HCT116 (cell line): ENCODE data around the gene C13orf46. TPM values are rescaled to one million over a fixed set of nuclear protein-coding genes. Genes with fewer than 3 reads are reported as not detected.

Source experiments
- ATAC-seq: fragments of 200-7000 bp; cut with Tn5 transposase; 2 replicates; pipeline ENCODE4 v1.9.1; 2020; ENCODE audit warnings: mild to moderate bottlenecking, moderate library complexity
- BruUV-seq: library from RNA; stranded (reverse); fragments of 400-500 nt; replicated peaks from 2 replicates; lab custom pipeline; 2021; lab: Mats Ljungman, UMichigan
- CTCF ChIA-PET: fragments of 300-600 bp; sonication (Branson Sonifier 250); formaldehyde crosslinking; loops from one replicate; lab custom pipeline; 2021; ENCODE audit warnings: antibody characterized with exemption; lab: Charles Lee
- POLR2A ChIA-PET: fragments of 300-600, 350-600 bp; sonication (Branson Sonifier 250); formaldehyde crosslinking; loops from one replicate; lab custom pipeline; 2021; ENCODE audit warnings: antibody characterized with exemption; lab: Charles Lee
- RAD21 ChIA-PET, 2 experiments: fragments of 300-600 bp; sonication (Branson Sonifier 250); formaldehyde crosslinking; loops; one replicate each; lab custom pipeline; 2023; ENCODE audit warnings: low total read pairs in 2 of 2; ENCODE audit not compliant: uncharacterized antibody in 2 of 2, unreplicated experiment in 2 of 2, low non-redundant PET in 1 of 2; lab: Charles Lee
- DNase-seq: peaks from one replicate; pipeline ENCODE4 v3.0.0-alpha.2; 2010; ENCODE audit warnings: low read depth, low spot score
- H2AFZ ChIP-seq: fragments of 200-600 bp; shearing (Covaris generic), sonication (generic); 2 replicates; pipeline ENCODE4 v1.6.1; 2017; ENCODE audit warnings: low read depth, mixed run types, mixed read lengths, antibody characterized with exemption, low read length; ENCODE audit not compliant: poor library complexity, severe bottlenecking
- H3K27ac ChIP-seq: 2 replicates; pipeline ENCODE4 v1.5.1; 2012; ENCODE audit warnings: low read depth, low read length
- H3K27me3 ChIP-seq: fragments of 200-600 bp; sonication (generic); 2 replicates; pipeline ENCODE4 v1.6.1; 2016; ENCODE audit warnings: mixed run types, low read length, mixed read lengths; ENCODE audit not compliant: insufficient read depth
- H3K36me3 ChIP-seq, 2 experiments: fragments of 200-500 bp in 1 of 2; fragments of 200-600 bp in 1 of 2; sonication (Bioruptor generic) in 1 of 2; sonication (generic) in 1 of 2; 2 replicates each; pipeline versions ENCODE4 v1.5.1 to v1.6.1; 2014 to 2016; ENCODE audit warnings: low read length in 2 of 2, inconsistent platforms in 1 of 2, mixed read lengths in 1 of 2, mixed run types in 1 of 2; ENCODE audit not compliant: insufficient read depth in 2 of 2, control insufficient read depth in 1 of 2
- H3K4me1 ChIP-seq, 2 experiments: fragments of 200-600 bp in 1 of 2; sonication (generic) in 1 of 2; 2 replicates each; pipeline versions ENCODE4 v1.5.1 to v1.6.1; 2012 to 2017; ENCODE audit warnings: low read length in 2 of 2, inconsistent platforms in 1 of 2, mild to moderate bottlenecking in 1 of 2, mixed read lengths in 1 of 2, mixed run types in 1 of 2, moderate library complexity in 1 of 2; ENCODE audit not compliant: insufficient read depth in 2 of 2, control insufficient read depth in 1 of 2
- H3K4me2 ChIP-seq: fragments of 200-600 bp; sonication (generic); 2 replicates; pipeline ENCODE4 v1.6.1; 2017; ENCODE audit warnings: mixed run types, low read length, mixed read lengths
- H3K4me3 ChIP-seq, 2 experiments: fragments of 200-600 bp in 1 of 2; sonication (generic) in 1 of 2; replicated peaks in 1 of 2; 2 replicates each; pipeline ENCODE4 v1.5.1; 2011 to 2016; ENCODE audit warnings: low read length in 2 of 2, control low read depth in 1 of 2, low read depth in 1 of 2, mild to moderate bottlenecking in 1 of 2, mixed read lengths in 1 of 2, mixed run types in 1 of 2
- H3K79me2 ChIP-seq: fragments of 200-600 bp; sonication (generic); 2 replicates; pipeline ENCODE4 v1.6.1; 2017; ENCODE audit warnings: mild to moderate bottlenecking, mixed run types, low read length, moderate library complexity, mixed read lengths; ENCODE audit not compliant: insufficient read depth
- H3K9ac ChIP-seq: fragments of 200-600 bp; sonication (generic); 2 replicates; pipeline ENCODE4 v1.6.1; 2016; ENCODE audit warnings: low read length, mixed read lengths
- H3K9me2 ChIP-seq: fragments of 200-600 bp; sonication (generic), shearing (Covaris generic); 2 replicates; pipeline ENCODE4 v1.6.1; 2017; ENCODE audit warnings: mixed run types, mild to moderate bottlenecking, moderate library complexity; ENCODE audit not compliant: insufficient read depth
- H3K9me3 ChIP-seq, 2 experiments: fragments of 200-500 bp in 1 of 2; fragments of 200-600 bp in 1 of 2; sonication (Bioruptor generic) in 1 of 2; sonication (generic) in 1 of 2; 2 replicates each; pipeline ENCODE4 v1.6.1; 2014 to 2017; ENCODE audit warnings: low read length in 2 of 2, mixed read lengths in 2 of 2, inconsistent platforms in 1 of 2, low read depth in 1 of 2, mild to moderate bottlenecking in 1 of 2, mixed run types in 1 of 2, moderate library complexity in 1 of 2; ENCODE audit not compliant: control insufficient read depth in 1 of 2, insufficient read depth in 1 of 2
- H4K20me1 ChIP-seq: fragments of 200-600 bp; sonication (generic), shearing (Covaris generic); 2 replicates; pipeline ENCODE4 v1.6.1; 2017; ENCODE audit warnings: mixed run types, mild to moderate bottlenecking, moderate library complexity; ENCODE audit not compliant: insufficient read depth
- CEBPB ChIP-seq: IDR thresholded peaks from 2 replicates; pipeline ENCODE4 v1.6.1; 2012; ENCODE audit warnings: low read depth
- ELF1 ChIP-seq: IDR thresholded peaks from 2 replicates; pipeline ENCODE4 v1.6.1; 2012; ENCODE audit warnings: low read depth, borderline replicate concordance
- FOSL1 ChIP-seq: IDR thresholded peaks from 2 replicates; pipeline ENCODE4 v1.6.1; 2012; ENCODE audit warnings: low read depth
- JUND ChIP-seq: IDR thresholded peaks from 2 replicates; pipeline ENCODE4 v1.6.1; 2012
- POLR2A ChIP-seq: IDR thresholded peaks from 2 replicates; pipeline ENCODE4 v1.7.0; 2011; ENCODE audit warnings: borderline replicate concordance; ENCODE audit not compliant: insufficient read depth, insufficient read length; ENCODE audit errors: extremely low read depth
- POLR2AphosphoS5 ChIP-seq: IDR thresholded peaks from 2 replicates; pipeline ENCODE4 v1.6.1; 2011; ENCODE audit warnings: mild to moderate bottlenecking, low read depth, low read length, moderate library complexity
- RAD21 ChIP-seq: IDR thresholded peaks from 2 replicates; pipeline ENCODE4 v1.6.1; 2012; ENCODE audit warnings: low read depth, mild to moderate bottlenecking
- SP1 ChIP-seq: IDR thresholded peaks from 2 replicates; pipeline ENCODE4 v1.6.1; 2012; ENCODE audit warnings: low read depth
- SRF ChIP-seq: IDR thresholded peaks from 2 replicates; pipeline ENCODE4 v1.6.1; 2012; ENCODE audit warnings: low read depth
- TCF7L2 ChIP-seq: IDR thresholded peaks from 2 replicates; pipeline ENCODE4 v1.7.0; 2011; ENCODE audit warnings: borderline replicate concordance, inconsistent platforms; ENCODE audit not compliant: insufficient read depth, insufficient read length; ENCODE audit errors: extremely low read depth
- ZFX ChIP-seq: fragments of 450-650 bp; IDR thresholded peaks from 2 replicates; pipeline ENCODE4 v1.6.1; 2017
- ZNF274 ChIP-seq: fragments of 200-500 bp; sonication (Bioruptor generic); IDR thresholded peaks from 2 replicates; pipeline ENCODE4 v1.6.1; 2014; ENCODE audit warnings: mild to moderate bottlenecking, low read depth, low read length, inconsistent platforms
- intact Hi-C: fragments of 100-400 bp; cut with micrococcal nuclease; formaldehyde crosslinking; loops from 2 replicates; pipeline ENCODE4 v1.10.0; 2022
- total RNA-seq: library from RNA; stranded (reverse); gene quantifications from one replicate; pipeline ENCODE4 v1.2.1, GENCODE V29; 2021; ENCODE audit not compliant: unreplicated experiment
- TF ChIP-seq, protein P1 (sequence below), 3 experiments: fragments of 200-600 bp in 1 of 3; sonication (generic) in 1 of 3; IDR thresholded peaks in 2 of 3; conservative IDR thresholded peaks in 1 of 3; 2 replicates each; pipeline ENCODE4 v1.5.1; 2012 to 2017; ENCODE audit warnings: low read depth in 2 of 3, low read length in 2 of 3, antibody characterized with exemption in 1 of 3, borderline replicate concordance in 1 of 3, control low read depth in 1 of 3, mild to moderate bottlenecking in 1 of 3, mixed read lengths in 1 of 3, mixed run types in 1 of 3, moderate library complexity in 1 of 3; ENCODE audit not compliant: insufficient read depth in 1 of 3
- TF ChIP-seq, protein P2 (sequence below): IDR thresholded peaks from 2 replicates; pipeline ENCODE4 v1.6.1; 2012; ENCODE audit warnings: low read depth
- TF ChIP-seq, protein P3 (sequence below): IDR thresholded peaks from 2 replicates; pipeline ENCODE4 v1.6.1; 2011; ENCODE audit warnings: mild to moderate bottlenecking, low read length, moderate library complexity; ENCODE audit not compliant: insufficient replicate concordance; ENCODE audit errors: extremely low read depth
- TF ChIP-seq, protein P4 (sequence below): IDR thresholded peaks from 2 replicates; pipeline ENCODE4 v1.6.1; 2012

C13orf46 gene
- total RNA-seq, 1 experiment from 2014 or later: 0.93 TPM

DNA sequence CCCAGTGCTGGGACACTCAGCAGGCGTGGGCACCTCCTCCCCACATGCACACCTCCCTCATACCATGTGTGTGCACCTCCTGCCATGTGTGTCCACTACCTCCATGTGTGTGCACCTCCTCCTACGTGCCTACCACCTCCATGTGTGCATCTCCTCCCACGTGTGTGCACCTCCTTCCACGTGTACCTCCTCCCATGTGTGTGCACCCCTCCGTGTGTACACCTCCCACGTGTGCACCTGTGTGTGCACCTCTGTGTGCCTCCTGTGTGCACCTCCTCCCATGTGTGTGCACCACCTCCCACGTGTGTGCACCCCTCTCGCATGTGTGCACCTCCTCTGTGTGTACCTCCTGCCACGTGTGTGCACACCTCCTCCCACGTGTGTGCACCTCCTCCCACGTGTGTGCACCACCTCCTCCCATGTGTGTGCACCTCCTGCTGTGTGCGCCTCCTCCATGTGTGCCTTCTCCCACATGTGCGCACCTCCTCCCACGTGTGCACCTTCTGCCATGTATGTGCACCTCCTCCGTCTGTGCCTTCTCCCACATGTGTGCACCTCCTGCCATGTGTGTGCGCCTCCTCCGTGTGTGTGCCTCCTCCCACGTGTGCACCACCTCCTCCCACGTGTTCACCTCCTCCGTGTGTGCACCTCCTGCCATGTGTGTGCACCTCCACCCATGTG, 6.1 kb upstream of the C13orf46 start:
- ChIA-PET CTCF (no interaction called here), RAD21 (no interaction called here), POLR2A (no interaction called here)
- H3K9me3 ChIP-seq: no peaks in the 10 kb centered on the region
- no peak overlapping the region for H3K4me2 ChIP-seq
- H3K4me1 ChIP-seq: peaks cover 21 to 32% of the 10 kb centered on the region in 2 experiments
- H3K27ac ChIP-seq: no peak overlapping the region
- ATAC-seq: no peak
- BruUV-seq: no TSS peak
- no peak overlapping the region for H2AFZ ChIP-seq
- H3K9me2 ChIP-seq: no peaks in the 10 kb centered on the region
- no peaks in the 10 kb centered on the region for H4K20me1 ChIP-seq
- no peak overlapping the region for H3K9ac ChIP-seq
- intact Hi-C loops: no loop called here
- H3K79me2 ChIP-seq: no peaks in the 10 kb centered on the region
- H3K36me3 ChIP-seq: no peaks in the 10 kb centered on the region; a peak in 2 of 4 replicates
- no peak overlapping the region for H3K4me3 ChIP-seq
- TF ChIP-seq FOSL1 (no peak), SP1 (no peak), SRF (no peak), RAD21 (no peak), ZFX (no peak), TCF7L2 (no peak), CEBPB (no peak), POLR2AphosphoS5 (no peak), ELF1 (no peak), JUND (no peak), ZNF274 (no peak), POLR2A (no peak)
- TF ChIP-seq, protein P1, sequence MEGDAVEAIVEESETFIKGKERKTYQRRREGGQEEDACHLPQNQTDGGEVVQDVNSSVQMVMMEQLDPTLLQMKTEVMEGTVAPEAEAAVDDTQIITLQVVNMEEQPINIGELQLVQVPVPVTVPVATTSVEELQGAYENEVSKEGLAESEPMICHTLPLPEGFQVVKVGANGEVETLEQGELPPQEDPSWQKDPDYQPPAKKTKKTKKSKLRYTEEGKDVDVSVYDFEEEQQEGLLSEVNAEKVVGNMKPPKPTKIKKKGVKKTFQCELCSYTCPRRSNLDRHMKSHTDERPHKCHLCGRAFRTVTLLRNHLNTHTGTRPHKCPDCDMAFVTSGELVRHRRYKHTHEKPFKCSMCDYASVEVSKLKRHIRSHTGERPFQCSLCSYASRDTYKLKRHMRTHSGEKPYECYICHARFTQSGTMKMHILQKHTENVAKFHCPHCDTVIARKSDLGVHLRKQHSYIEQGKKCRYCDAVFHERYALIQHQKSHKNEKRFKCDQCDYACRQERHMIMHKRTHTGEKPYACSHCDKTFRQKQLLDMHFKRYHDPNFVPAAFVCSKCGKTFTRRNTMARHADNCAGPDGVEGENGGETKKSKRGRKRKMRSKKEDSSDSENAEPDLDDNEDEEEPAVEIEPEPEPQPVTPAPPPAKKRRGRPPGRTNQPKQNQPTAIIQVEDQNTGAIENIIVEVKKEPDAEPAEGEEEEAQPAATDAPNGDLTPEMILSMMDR (IDR thresholded peaks at IDR 0.05 in 2 of 3, conservative IDR thresholded peaks at IDR 0.05 in 1 of 3; ENCODE audit: borderline replicate concordance in 1 of 3, insufficient read depth in 1 of 3, low read depth in 2 of 3, low read length in 2 of 3): no peak
- TF ChIP-seq, protein P2, sequence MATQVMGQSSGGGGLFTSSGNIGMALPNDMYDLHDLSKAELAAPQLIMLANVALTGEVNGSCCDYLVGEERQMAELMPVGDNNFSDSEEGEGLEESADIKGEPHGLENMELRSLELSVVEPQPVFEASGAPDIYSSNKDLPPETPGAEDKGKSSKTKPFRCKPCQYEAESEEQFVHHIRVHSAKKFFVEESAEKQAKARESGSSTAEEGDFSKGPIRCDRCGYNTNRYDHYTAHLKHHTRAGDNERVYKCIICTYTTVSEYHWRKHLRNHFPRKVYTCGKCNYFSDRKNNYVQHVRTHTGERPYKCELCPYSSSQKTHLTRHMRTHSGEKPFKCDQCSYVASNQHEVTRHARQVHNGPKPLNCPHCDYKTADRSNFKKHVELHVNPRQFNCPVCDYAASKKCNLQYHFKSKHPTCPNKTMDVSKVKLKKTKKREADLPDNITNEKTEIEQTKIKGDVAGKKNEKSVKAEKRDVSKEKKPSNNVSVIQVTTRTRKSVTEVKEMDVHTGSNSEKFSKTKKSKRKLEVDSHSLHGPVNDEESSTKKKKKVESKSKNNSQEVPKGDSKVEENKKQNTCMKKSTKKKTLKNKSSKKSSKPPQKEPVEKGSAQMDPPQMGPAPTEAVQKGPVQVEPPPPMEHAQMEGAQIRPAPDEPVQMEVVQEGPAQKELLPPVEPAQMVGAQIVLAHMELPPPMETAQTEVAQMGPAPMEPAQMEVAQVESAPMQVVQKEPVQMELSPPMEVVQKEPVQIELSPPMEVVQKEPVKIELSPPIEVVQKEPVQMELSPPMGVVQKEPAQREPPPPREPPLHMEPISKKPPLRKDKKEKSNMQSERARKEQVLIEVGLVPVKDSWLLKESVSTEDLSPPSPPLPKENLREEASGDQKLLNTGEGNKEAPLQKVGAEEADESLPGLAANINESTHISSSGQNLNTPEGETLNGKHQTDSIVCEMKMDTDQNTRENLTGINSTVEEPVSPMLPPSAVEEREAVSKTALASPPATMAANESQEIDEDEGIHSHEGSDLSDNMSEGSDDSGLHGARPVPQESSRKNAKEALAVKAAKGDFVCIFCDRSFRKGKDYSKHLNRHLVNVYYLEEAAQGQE: no peak
- TF ChIP-seq, protein P3, sequence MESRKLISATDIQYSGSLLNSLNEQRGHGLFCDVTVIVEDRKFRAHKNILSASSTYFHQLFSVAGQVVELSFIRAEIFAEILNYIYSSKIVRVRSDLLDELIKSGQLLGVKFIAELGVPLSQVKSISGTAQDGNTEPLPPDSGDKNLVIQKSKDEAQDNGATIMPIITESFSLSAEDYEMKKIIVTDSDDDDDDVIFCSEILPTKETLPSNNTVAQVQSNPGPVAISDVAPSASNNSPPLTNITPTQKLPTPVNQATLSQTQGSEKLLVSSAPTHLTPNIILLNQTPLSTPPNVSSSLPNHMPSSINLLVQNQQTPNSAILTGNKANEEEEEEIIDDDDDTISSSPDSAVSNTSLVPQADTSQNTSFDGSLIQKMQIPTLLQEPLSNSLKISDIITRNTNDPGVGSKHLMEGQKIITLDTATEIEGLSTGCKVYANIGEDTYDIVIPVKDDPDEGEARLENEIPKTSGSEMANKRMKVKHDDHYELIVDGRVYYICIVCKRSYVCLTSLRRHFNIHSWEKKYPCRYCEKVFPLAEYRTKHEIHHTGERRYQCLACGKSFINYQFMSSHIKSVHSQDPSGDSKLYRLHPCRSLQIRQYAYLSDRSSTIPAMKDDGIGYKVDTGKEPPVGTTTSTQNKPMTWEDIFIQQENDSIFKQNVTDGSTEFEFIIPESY: no peak
- TF ChIP-seq, protein P4, sequence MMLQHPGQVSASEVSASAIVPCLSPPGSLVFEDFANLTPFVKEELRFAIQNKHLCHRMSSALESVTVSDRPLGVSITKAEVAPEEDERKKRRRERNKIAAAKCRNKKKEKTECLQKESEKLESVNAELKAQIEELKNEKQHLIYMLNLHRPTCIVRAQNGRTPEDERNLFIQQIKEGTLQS: no peak
- H3K27me3 ChIP-seq: no peaks in the 10 kb centered on the region
- DNase-seq: no peak
